Vagina (tissue), 2 donors: ENCODE results near the gene FAM120A. TPM values are rescaled to one million over a fixed set of nuclear protein-coding genes. Genes with fewer than 3 reads are reported as not detected.
"Not testable (repeated sequence)": the region's sequence is repeated elsewhere in the genome, so short reads cannot be mapped to it uniquely, and the experiment has no call there.

Experiments used
- DNase-seq, 2 donors: peaks; one replicate each; pipeline ENCODE4 v3.0.0-alpha.2; 2017; ENCODE audit errors: extremely low spot score in 2 of 2
- H3K27ac ChIP-seq: fragments of 200-600 bp; sonication (generic); one replicate; pipeline ENCODE4 v1.5.1; 2019
- H3K27me3 ChIP-seq: fragments of 200-600 bp; sonication (generic); one replicate; pipeline ENCODE4 v1.5.1; 2019
- H3K36me3 ChIP-seq, 2 donors: fragments of 200-600 bp; sonication (generic); one replicate each; pipeline ENCODE4 v1.5.1; 2017 to 2019
- H3K4me1 ChIP-seq: fragments of 200-600 bp; sonication (generic); one replicate; pipeline ENCODE4 v1.5.1; 2019
- H3K4me3 ChIP-seq, 2 donors: fragments of 200-600 bp; sonication (generic); 1 replicate in 1 of 2; 2 replicates in 1 of 2; pipeline ENCODE4 v1.5.1; 2016 to 2019
- H3K9me3 ChIP-seq: fragments of 200-600 bp; sonication (generic); one replicate; pipeline ENCODE4 v1.5.1; 2019
- POLR2A ChIP-seq, 2 donors: fragments of 450-650 bp; IDR thresholded peaks; one replicate each; pipeline ENCODE4 v1.6.1; 2017; ENCODE audit warnings: antibody characterized with exemption in 2 of 2, mild to moderate bottlenecking in 2 of 2, moderate library complexity in 2 of 2
- POLR2AphosphoS5 ChIP-seq, 2 donors: sonication (generic); formaldehyde crosslinking; IDR thresholded peaks; one replicate each; pipeline ENCODE4 v1.9.0; 2017; ENCODE audit warnings: antibody characterized with exemption in 2 of 2, mild to moderate bottlenecking in 2 of 2, low read depth in 1 of 2; ENCODE audit not compliant: insufficient read depth in 1 of 2
- intact Hi-C: fragments of 100-400 bp; cut with DNase I; formaldehyde crosslinking; loops from one replicate; pipeline ENCODE4 v1.15.1; 2023
- total RNA-seq: library from RNA; depleted of rRNA; stranded (reverse); fragments of >200 nt; gene quantifications from one replicate; pipeline ENCODE4 v1.2.3, GENCODE V29; 2016
- TF ChIP-seq, protein P1 (sequence below), 3 experiments: fragments of 450-650 bp in 2 of 3; fragments of 200-600 bp in 1 of 3; sonication (generic) in 1 of 3; IDR thresholded peaks; one replicate each; pipeline ENCODE4 v1.5.1; 2017 to 2019; ENCODE audit warnings: antibody characterized with exemption in 3 of 3, mild to moderate bottlenecking in 2 of 3, moderate library complexity in 2 of 3

The FAM120A gene
- total RNA-seq, 1 donor from 2014 or later: 98.2 TPM

DNA sequence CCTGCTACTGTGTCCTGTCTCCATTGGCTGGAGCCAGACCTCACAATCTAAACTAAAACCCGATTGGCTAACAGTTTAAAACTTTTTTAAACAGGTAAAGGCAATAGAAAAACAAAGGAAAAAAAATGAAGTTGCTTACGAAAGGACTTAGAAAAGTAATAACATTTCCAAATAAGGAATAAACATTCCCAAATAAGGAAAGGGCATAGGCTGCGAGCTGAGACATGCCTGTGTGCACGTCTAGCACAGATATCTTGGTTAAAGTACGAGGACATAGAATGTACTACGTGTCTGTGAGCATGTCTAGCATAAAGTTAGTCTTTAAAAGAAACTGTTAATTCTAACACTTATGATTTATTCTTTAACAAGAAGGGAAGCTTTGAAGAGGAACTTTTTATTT lies 15.3 kb upstream of the FAM120A start:
- H3K27me3 ChIP-seq: no peaks in the 10 kb centered on the region
- TF ChIP-seq, protein P1, sequence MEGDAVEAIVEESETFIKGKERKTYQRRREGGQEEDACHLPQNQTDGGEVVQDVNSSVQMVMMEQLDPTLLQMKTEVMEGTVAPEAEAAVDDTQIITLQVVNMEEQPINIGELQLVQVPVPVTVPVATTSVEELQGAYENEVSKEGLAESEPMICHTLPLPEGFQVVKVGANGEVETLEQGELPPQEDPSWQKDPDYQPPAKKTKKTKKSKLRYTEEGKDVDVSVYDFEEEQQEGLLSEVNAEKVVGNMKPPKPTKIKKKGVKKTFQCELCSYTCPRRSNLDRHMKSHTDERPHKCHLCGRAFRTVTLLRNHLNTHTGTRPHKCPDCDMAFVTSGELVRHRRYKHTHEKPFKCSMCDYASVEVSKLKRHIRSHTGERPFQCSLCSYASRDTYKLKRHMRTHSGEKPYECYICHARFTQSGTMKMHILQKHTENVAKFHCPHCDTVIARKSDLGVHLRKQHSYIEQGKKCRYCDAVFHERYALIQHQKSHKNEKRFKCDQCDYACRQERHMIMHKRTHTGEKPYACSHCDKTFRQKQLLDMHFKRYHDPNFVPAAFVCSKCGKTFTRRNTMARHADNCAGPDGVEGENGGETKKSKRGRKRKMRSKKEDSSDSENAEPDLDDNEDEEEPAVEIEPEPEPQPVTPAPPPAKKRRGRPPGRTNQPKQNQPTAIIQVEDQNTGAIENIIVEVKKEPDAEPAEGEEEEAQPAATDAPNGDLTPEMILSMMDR (IDR thresholded peaks at IDR 0.05): no peak
- TF ChIP-seq POLR2AphosphoS5 (IDR thresholded peaks at IDR 0.05; ENCODE audit: insufficient read depth in 1 of 2, low read depth in 1 of 2) (no peak), POLR2A (IDR thresholded peaks at IDR 0.05) (no peak)
- no peak overlapping the region for H3K27ac ChIP-seq

DNA sequence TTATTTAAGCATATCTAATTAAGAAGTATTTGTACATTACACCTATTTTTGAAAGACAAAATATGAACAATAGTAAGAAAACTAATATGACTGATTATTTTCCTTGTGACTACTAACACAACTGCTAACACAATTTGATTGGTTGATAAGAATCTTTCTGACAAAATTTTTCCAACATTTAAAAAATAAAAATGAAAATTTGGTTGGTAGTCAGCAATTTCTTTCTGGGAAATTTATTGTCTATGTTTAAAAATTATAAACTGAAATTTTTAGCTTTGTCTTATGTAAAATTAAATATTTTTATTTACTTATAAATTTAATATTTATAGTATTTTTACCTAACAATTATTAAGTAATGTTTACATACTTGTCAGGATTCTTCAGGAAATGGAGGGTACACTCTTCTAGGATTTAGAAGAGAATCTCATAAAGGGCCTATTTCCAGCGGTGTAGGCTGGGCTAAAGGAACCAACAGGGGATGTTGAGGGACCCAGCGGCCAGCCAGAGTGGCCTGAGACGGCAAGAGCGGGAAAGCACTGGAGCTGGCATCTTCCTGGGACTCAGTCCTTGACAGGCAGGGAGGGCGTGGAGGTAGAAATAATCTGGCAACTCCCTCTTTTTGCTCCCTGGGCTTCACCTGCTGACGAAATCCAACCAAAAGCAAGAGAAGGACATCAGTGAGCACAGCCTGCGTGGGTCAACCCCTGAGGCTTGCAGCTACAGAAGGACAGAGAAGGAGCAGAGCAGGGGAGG lies 14.7 kb upstream of the FAM120A start:
- no peak overlapping the region for H3K4me3 ChIP-seq
- no peaks in the 10 kb centered on the region for H3K27me3 ChIP-seq
- H3K4me1 ChIP-seq: no peaks in the 10 kb centered on the region
- intact Hi-C loops: no loop called here
- H3K36me3 ChIP-seq: no peaks in the 10 kb centered on the region
- TF ChIP-seq POLR2A (IDR thresholded peaks at IDR 0.05) (no peak), POLR2AphosphoS5 (IDR thresholded peaks at IDR 0.05; ENCODE audit: insufficient read depth in 1 of 2, low read depth in 1 of 2) (no peak)
- TF ChIP-seq, protein P1 (IDR thresholded peaks at IDR 0.05): no peak
- H3K9me3 ChIP-seq: no peaks in the 10 kb centered on the region
- H3K27ac ChIP-seq: no peak overlapping the region
- DNase-seq: no peak

More for the DNA sequence above, 15.3 kb upstream of the FAM120A start:
- Histone ChIP-seq H3K9me3 (no peaks in the 10 kb centered on the region), H3K36me3 (no peaks in the 10 kb centered on the region), H3K4me1 (no peaks in the 10 kb centered on the region), H3K4me3 (no peak overlapping the region)
- intact Hi-C loops: no loop called here
- DNase-seq: no peak

DNA sequence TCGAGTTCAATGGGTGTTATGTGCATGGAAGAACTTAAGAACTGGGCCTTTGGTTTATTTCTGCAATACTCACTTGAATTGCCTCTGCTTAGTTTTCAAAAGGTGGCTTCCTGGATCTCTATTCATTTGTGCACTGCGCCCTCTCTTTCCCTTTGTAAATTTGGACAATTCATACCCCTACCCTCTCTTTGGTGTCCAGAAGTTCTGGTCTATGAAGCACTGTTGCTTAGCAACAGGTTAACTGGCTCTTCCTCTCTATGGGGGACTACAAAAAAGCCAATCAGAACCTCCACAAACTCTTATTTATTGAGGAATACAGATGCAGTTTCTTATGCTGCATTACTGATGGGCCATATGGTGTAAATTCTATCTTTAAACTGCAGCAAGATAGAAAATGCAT lies 13.5 kb upstream of the FAM120A start:
- no peaks in the 10 kb centered on the region for H3K9me3 ChIP-seq
- H3K27me3 ChIP-seq: no peaks in the 10 kb centered on the region
- no peaks in the 10 kb centered on the region for H3K36me3 ChIP-seq
- no peak for TF ChIP-seq POLR2AphosphoS5 (IDR thresholded peaks at IDR 0.05; ENCODE audit: insufficient read depth in 1 of 2, low read depth in 1 of 2)
- TF ChIP-seq, protein P1 (IDR thresholded peaks at IDR 0.05): no peak
- no peak for TF ChIP-seq POLR2A (IDR thresholded peaks at IDR 0.05)
- no peak overlapping the region for H3K4me3 ChIP-seq
- intact Hi-C loops: no loop called here
- H3K27ac ChIP-seq: no peak overlapping the region
- no peaks in the 10 kb centered on the region for H3K4me1 ChIP-seq
- DNase-seq: no peak

DNA sequence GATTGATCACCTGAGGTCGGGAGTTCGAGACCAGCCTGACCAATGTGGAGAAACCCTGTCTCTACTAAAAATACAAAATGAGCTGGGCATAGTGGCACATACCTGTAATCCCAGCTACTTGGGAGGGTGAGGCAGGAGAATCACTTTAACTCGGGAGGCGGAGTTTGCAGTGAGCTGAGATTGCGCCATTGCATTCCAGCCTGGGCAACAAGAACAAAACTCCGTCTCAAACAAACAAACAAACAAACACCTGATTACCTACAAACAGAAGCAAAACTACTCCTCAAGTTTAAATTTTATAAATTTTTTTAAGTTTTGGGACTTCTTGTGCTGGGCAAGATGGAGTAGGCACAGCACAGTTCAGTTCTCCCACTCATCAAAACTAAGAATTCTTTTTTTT lies 12.2 kb upstream of the FAM120A start:
- H3K27me3 ChIP-seq, intact Hi-C loops: not testable (repeated sequence)

DNA sequence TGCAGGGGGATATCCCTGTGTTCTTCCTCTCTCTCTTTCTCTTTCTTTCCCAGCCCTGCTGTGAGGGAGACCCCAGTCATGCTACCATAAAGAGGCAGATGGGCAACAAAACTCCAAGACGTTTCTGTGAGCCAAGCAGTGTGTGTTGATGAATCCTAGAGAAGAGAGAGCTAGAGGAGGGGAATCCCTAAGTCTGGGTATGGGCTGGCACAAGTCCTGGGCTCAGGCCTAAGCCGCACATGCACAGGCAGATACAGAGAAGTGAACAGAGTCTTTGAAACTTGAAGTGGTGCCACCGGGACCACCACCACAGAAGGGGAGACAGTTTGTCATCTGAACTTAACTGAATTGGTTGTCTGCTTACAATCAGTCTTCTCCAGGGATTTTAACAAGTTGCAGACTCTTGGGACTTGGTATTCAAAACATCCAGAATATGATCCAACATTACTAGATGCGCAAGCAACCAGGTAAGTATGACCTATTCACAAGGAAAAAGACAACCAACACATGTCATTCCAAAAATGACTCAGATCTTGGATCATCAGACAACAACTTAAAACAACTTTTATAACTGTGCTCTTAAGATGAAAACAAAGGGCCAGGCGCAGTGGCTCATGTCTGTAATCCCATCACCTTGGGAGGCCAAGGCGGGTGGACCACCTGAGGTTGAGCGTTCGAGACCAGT lies 10.4 kb upstream of the FAM120A start:
- TF ChIP-seq, protein P1 (IDR thresholded peaks at IDR 0.05): no peak
- no peak for TF ChIP-seq POLR2AphosphoS5 (IDR thresholded peaks at IDR 0.05; ENCODE audit: insufficient read depth in 1 of 2, low read depth in 1 of 2)
- TF ChIP-seq POLR2A (IDR thresholded peaks at IDR 0.05): no peak
- H3K27me3 ChIP-seq: no peaks in the 10 kb centered on the region
- intact Hi-C loops: no loop called here

More for the DNA sequence above, 12.2 kb upstream of the FAM120A start:
- H3K36me3 ChIP-seq, H3K27ac ChIP-seq, H3K4me1 ChIP-seq, H3K4me3 ChIP-seq, H3K9me3 ChIP-seq, DNase-seq: not testable (repeated sequence)

More for the DNA sequence above, 10.4 kb upstream of the FAM120A start:
- no peak for DNase-seq
- Histone ChIP-seq H3K9me3 (no peaks in the 10 kb centered on the region), H3K4me3 (no peak overlapping the region), H3K36me3 (no peaks in the 10 kb centered on the region), H3K27ac (no peak overlapping the region), H3K4me1 (no peaks in the 10 kb centered on the region)
